Osteocyte (in vitro differentiated cells): ENCODE measurements around the gene DAAM1. TPM values are rescaled to one million over a fixed set of nuclear protein-coding genes. Genes with fewer than 3 reads are reported as not detected.

Source experiments
- DNase-seq: peaks from one replicate; pipeline ENCODE4 v3.0.0; 2021; ENCODE audit warnings: mixed read lengths; ENCODE audit not compliant: unreplicated experiment; ENCODE audit errors: extremely low spot score
- H3K27ac Mint-ChIP-seq: one replicate; pipeline ENCODE4 v1.8.0; 2021; ENCODE audit warnings: mild to moderate bottlenecking, mixed read lengths; ENCODE audit not compliant: unreplicated experiment
- H3K27me3 Mint-ChIP-seq: one replicate; pipeline ENCODE4 v1.8.0; 2021; ENCODE audit warnings: mixed read lengths; ENCODE audit not compliant: unreplicated experiment
- H3K36me3 Mint-ChIP-seq: one replicate; pipeline ENCODE4 v1.8.0; 2021; ENCODE audit warnings: mixed read lengths; ENCODE audit not compliant: unreplicated experiment
- H3K4me1 Mint-ChIP-seq: one replicate; pipeline ENCODE4 v1.8.0; 2021; ENCODE audit warnings: mixed read lengths; ENCODE audit not compliant: unreplicated experiment
- H3K4me3 Mint-ChIP-seq: one replicate; pipeline ENCODE4 v1.8.0; 2021; ENCODE audit warnings: mild to moderate bottlenecking, moderate library complexity, mixed read lengths; ENCODE audit not compliant: unreplicated experiment
- H3K9me3 Mint-ChIP-seq: one replicate; pipeline ENCODE4 v1.8.0; 2021; ENCODE audit warnings: mixed read lengths; ENCODE audit not compliant: unreplicated experiment
- total RNA-seq: library from RNA; stranded (reverse); gene quantifications from 2 replicates; pipeline ENCODE4 v1.2.1, GENCODE V29; 2021
- TF ChIP-seq, protein P1 (sequence below): fragments of 200-600 bp; sonication (generic); IDR thresholded peaks from 2 replicates; pipeline ENCODE4 v1.5.0; 2021; ENCODE audit warnings: antibody characterized with exemption, mild to moderate bottlenecking, moderate library complexity

The DAAM1 gene
- total RNA-seq, 1 donor from 2014 or later = 22.8 TPM

DNA sequence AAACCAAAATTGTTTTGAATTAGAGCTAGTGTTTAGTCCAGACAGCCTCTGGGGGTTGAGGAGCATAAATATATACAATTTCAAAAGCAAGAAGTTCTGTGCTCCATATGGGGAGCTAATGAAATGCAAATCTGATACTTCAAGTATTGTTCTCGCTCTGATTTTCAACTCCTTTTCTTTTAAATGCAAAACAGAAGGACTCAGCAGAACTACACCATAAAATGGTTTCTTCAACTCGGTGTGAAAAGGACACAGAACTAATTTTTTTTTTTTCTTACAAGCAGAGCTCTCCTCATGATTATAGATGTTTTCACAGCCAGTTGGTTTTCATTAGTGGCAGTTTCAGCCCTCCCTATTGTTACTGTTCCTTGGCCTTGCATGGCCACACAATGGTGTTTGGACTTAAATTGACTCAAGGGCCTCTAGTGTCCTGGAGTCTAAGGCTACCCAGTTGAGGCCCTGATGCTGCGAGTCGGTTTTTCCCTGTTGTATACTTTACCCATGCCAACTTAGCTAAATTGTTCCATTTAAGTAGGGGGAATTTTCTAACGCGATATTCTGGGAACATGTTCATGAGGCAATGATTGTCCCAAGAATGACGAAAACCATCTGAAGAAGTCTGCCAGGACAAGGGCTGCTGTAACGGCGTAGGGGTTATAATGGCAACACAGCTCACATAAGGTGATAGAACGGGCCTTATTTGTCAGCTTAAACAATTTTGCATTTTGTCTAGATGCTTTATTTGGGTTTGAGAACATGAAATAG, 156.4 kb downstream of the DAAM1 start:
- no peaks in the 10 kb centered on the region for H3K27me3 Mint-ChIP-seq
- H3K27ac Mint-ChIP-seq = no peak overlapping the region
- peaks cover 16% of the 10 kb centered on the region for H3K36me3 Mint-ChIP-seq
- no peak for DNase-seq
- peaks cover 9% of the 10 kb centered on the region for H3K4me1 Mint-ChIP-seq
- H3K4me3 Mint-ChIP-seq = no peak overlapping the region
- TF ChIP-seq, protein P1, sequence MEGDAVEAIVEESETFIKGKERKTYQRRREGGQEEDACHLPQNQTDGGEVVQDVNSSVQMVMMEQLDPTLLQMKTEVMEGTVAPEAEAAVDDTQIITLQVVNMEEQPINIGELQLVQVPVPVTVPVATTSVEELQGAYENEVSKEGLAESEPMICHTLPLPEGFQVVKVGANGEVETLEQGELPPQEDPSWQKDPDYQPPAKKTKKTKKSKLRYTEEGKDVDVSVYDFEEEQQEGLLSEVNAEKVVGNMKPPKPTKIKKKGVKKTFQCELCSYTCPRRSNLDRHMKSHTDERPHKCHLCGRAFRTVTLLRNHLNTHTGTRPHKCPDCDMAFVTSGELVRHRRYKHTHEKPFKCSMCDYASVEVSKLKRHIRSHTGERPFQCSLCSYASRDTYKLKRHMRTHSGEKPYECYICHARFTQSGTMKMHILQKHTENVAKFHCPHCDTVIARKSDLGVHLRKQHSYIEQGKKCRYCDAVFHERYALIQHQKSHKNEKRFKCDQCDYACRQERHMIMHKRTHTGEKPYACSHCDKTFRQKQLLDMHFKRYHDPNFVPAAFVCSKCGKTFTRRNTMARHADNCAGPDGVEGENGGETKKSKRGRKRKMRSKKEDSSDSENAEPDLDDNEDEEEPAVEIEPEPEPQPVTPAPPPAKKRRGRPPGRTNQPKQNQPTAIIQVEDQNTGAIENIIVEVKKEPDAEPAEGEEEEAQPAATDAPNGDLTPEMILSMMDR = no peak
- no peaks in the 10 kb centered on the region for H3K9me3 Mint-ChIP-seq

DNA sequence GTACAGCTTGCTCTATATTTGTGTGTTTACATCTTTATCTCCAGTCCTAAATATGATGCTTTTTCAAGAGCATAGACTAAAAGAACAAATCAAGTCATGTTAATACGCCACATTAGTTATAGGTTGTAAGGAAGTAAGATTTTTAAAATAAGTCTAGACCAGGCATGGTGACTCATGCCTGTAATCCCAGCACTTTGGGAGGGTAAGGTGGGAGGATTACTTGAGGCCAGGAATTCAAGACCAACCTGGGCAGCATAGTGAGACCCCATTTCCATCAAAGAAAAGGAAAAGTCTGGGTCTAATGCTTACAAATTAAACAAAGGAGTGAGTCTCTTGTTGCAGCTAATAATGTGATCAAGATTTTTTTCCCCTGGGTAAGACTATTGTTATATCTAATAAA, 157.9 kb downstream of the DAAM1 start:
- no peaks in the 10 kb centered on the region for H3K27me3 Mint-ChIP-seq
- no peak overlapping the region for H3K27ac Mint-ChIP-seq
- peaks cover 11% of the 10 kb centered on the region for H3K36me3 Mint-ChIP-seq
- TF ChIP-seq, protein P1 = no peak
- no peak for DNase-seq
- H3K4me1 Mint-ChIP-seq = peaks cover 2% of the 10 kb centered on the region
- no peak overlapping the region for H3K4me3 Mint-ChIP-seq
- H3K9me3 Mint-ChIP-seq = no peaks in the 10 kb centered on the region

DNA sequence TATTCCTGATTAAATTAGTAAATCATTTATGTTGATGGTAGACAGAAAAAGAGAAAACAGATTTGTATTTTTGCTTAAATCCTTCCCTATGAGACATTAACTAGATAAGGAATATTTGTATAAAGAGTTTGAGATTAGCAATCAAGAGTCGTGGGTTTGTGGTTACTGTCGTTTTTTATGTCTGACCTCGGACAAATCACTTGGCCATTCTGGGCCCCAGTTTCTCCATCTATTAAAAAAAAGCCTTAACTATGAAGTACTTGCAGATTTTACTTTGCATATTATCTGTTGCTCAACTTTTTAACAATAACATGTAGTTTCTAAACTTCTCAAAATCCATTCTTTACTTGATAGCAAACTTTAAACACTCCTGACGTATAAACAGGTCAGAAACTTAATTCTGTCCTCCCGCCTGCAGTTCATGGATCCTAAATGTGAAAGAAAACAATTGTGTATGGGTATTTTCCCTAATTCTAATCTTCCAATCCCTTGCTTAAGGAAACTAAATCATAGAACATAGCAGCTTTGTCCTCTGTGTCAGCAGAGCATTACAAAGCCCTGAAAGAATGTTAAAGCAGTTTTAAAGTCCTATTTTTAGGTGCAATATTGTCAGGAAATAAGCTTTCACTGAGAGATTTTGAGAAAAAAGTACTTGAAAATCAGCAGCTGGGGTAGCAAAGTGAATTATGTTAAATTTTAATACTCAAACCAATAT, 158.5 kb downstream of the DAAM1 start:
- no peaks in the 10 kb centered on the region for H3K27me3 Mint-ChIP-seq
- TF ChIP-seq, protein P1 = no peak
- H3K4me1 Mint-ChIP-seq = peaks cover 2% of the 10 kb centered on the region
- peaks cover 14% of the 10 kb centered on the region for H3K36me3 Mint-ChIP-seq
- H3K9me3 Mint-ChIP-seq = no peaks in the 10 kb centered on the region
- no peak overlapping the region for H3K27ac Mint-ChIP-seq
- no peak for DNase-seq
- H3K4me3 Mint-ChIP-seq = no peak overlapping the region

DNA sequence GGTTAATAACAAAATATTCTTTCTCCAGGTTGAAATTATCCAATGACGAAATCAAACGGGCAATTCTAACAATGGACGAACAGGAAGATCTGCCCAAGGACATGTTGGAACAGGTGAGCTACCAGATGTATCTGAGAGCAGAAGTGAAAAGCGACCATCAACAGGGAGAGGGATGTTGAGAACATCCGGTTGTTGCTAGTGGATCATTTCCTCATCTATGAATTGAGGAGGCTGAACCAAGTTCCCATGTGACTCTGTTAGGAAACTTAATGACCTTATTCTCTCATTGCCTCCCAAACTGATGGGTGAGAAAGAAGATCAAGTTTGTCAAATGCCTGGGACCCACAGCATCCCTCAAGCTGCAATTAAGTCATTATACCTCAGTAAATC, 159.0 kb downstream of the DAAM1 start:
- no peak overlapping the region for H3K4me3 Mint-ChIP-seq
- no peaks in the 10 kb centered on the region for H3K27me3 Mint-ChIP-seq
- no peak for DNase-seq
- H3K27ac Mint-ChIP-seq = no peak overlapping the region
- TF ChIP-seq, protein P1 = no peak
- no peaks in the 10 kb centered on the region for H3K9me3 Mint-ChIP-seq
- H3K36me3 Mint-ChIP-seq = peaks cover 14% of the 10 kb centered on the region
- H3K4me1 Mint-ChIP-seq = no peaks in the 10 kb centered on the region

DNA sequence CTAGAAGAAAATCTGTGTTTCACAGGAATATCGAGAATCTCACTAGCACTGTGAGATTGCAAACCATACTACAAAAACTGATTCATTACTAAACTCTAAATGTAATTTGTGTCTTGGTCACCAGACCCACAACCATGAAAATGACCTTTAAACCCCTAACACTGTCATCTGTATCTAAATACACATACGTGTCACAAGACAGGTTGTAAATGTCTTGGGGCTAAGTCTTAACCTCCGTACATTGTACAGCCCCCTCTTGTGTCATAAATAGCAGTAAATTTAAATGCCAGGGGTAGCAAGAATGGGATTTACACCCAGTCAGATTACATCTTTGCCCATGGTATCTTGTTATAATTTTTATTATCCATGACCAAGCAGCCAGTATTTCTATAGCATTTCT, 159.4 kb downstream of the DAAM1 start:
- no peak for DNase-seq
- H3K4me3 Mint-ChIP-seq = no peak overlapping the region

More for the DNA sequence above, 159.4 kb downstream of the DAAM1 start:
- Mint-ChIP-seq H3K36me3 (peaks cover 14% of the 10 kb centered on the region), H3K9me3 (no peaks in the 10 kb centered on the region), H3K4me1 (no peaks in the 10 kb centered on the region), H3K27ac (no peak overlapping the region), H3K27me3 (no peaks in the 10 kb centered on the region)
- TF ChIP-seq, protein P1 = no peak
